ENCODE data around the gene PCDHGB3.
"Not testable (repeated sequence)": the region's sequence is repeated elsewhere in the genome, so short reads cannot be mapped to it uniquely, and the experiment has no call there.

Gene PCDHGB3

GRCh38 chr5:141369994-141370848 lies at the start of gene PCDHGB3:
Gene PCDHGB3 (plus strand): TSS chr5:141370242. CDS start chr5:141370395, 153 bp downstream.
- DNase-seq (ENCODE audit: low spot score), result peak; percentile 82

- no peak for DNase-seq (ENCODE audit: low spot score)
Observed at GRCh38 chr5:141322261-141322660, 47.8 kb upstream of the PCDHGB3 start.

- peak; percentile 82 for DNase-seq (ENCODE audit: low spot score)
Observed at GRCh38 chr5:141326088-141326854, 43.8 kb upstream of the PCDHGB3 start.

GRCh38 chr5:141328231-141328630 lies 41.8 kb upstream of the PCDHGB3 start:
- no peak for DNase-seq (ENCODE audit: low spot score)

GRCh38 chr5:141330299-141331080 lies 39.6 kb upstream of the PCDHGB3 start, which contains the start of gene PCDHGA1:
Gene PCDHGA1 (plus strand): TSS chr5:141330514.
- DNase-seq (ENCODE audit: low spot score), result peak; percentile 62

GRCh38 chr5:141332571-141332970 lies 37.5 kb upstream of the PCDHGB3 start:
- not testable (repeated sequence) for DNase-seq (ENCODE audit: low spot score)

GRCh38 chr5:141338538-141339306 lies 31.3 kb upstream of the PCDHGB3 start, which contains the start of gene PCDHGA2:
Gene PCDHGA2 (plus strand): TSS chr5:141338760.
- peak; percentile 79 for DNase-seq (ENCODE audit: low spot score)

GRCh38 chr5:141340781-141341354 lies 29.2 kb upstream of the PCDHGB3 start:
- DNase-seq (ENCODE audit: low spot score), result not testable (repeated sequence)

GRCh38 chr5:141342773-141343172 lies 27.3 kb upstream of the PCDHGB3 start:
- no peak for DNase-seq (ENCODE audit: low spot score)

GRCh38 chr5:141343242-141343952 lies 26.6 kb upstream of the PCDHGB3 start, which contains the start of gene PCDHGA3:
Gene PCDHGA3 (plus strand): TSS chr5:141343829. CDS start chr5:141344034, 205 bp downstream.
- no peak for DNase-seq (ENCODE audit: low spot score)

GRCh38 chr5:141343953-141344463 lies 26.0 kb upstream of the PCDHGB3 start:
- no peak for DNase-seq (ENCODE audit: low spot score)

GRCh38 chr5:141345327-141345726 lies 24.7 kb upstream of the PCDHGB3 start:
- no peak for DNase-seq (ENCODE audit: low spot score)

GRCh38 chr5:141346017-141346416 lies 24.0 kb upstream of the PCDHGB3 start:
- not testable (repeated sequence) for DNase-seq (ENCODE audit: low spot score)

- DNase-seq (ENCODE audit: low spot score), result peak; percentile 46
Observed at GRCh38 chr5:141349917-141350619, 20.0 kb upstream of the PCDHGB3 start, which contains the start of gene PCDHGB1. Gene PCDHGB1 (plus strand): TSS chr5:141350099. CDS start chr5:141350261, 162 bp downstream.

GRCh38 chr5:141351591-141351990 lies 18.5 kb upstream of the PCDHGB3 start:
- DNase-seq (ENCODE audit: low spot score), result no peak

- no peak for DNase-seq (ENCODE audit: low spot score)
Observed at GRCh38 chr5:141354900-141355469, 15.1 kb upstream of the PCDHGB3 start, which contains the start of gene PCDHGA4. Gene PCDHGA4 (plus strand): TSS chr5:141355021. CDS start chr5:141355108, 87 bp downstream.

GRCh38 chr5:141355641-141356040 lies 14.4 kb upstream of the PCDHGB3 start:
- no peak for DNase-seq (ENCODE audit: low spot score)

- no peak for DNase-seq (ENCODE audit: low spot score)
Observed at GRCh38 chr5:141356133-141356532, 13.9 kb upstream of the PCDHGB3 start.

- DNase-seq (ENCODE audit: low spot score), result no peak
Observed at GRCh38 chr5:141356950-141357349, 13.1 kb upstream of the PCDHGB3 start.

Measured in hepatic stellate cell (primary cell).